HepG2 (cell line): ENCODE results near the gene ATP1B2. TPM values are rescaled to one million over a fixed set of nuclear protein-coding genes. Genes with fewer than 3 reads are reported as not detected.

Experiments
- ATAC-seq: fragments of 200-7000 bp; cut with Tn5 transposase; 3 replicates; pipeline ENCODE4 v1.9.1; 2020; ENCODE audit warnings: mild to moderate bottlenecking, moderate library complexity
- BruUV-seq: library from RNA; stranded (reverse); fragments of 400-500 nt; replicated peaks from 2 replicates; lab custom pipeline; 2021; lab: Mats Ljungman, UMichigan
- CTCF ChIA-PET: fragments of 300-600 bp; formaldehyde crosslinking; extraction: SDS; loops from one replicate; lab custom pipeline; 2021; ENCODE audit warnings: low total read pairs, inconsistent platforms, low intra/inter-chr PET ratio; lab: Yijun Ruan, JAX
- POLR2A ChIA-PET: fragments of 350-600 bp; sonication (Branson Sonifier 250); formaldehyde crosslinking; loops from one replicate; lab custom pipeline; 2020; ENCODE audit warnings: antibody characterized with exemption, inconsistent platforms; lab: Yijun Ruan, JAX
- DNase-seq: peaks from one replicate; pipeline ENCODE4 v3.0.0-alpha.2; 2015; ENCODE audit warnings: low spot score
- FAIRE-seq: peaks from 3 replicates; lab custom pipeline; 2011; peaks lifted over from hg19 to GRCh38; lab: Jason Lieb, UNC
- H2AFZ ChIP-seq: one replicate; pipeline ENCODE4 v1.6.1; 2011; ENCODE audit warnings: low read length, inconsistent platforms
- H3K27ac ChIP-seq: fragments of 300-600 bp; 3 replicates; pipeline ENCODE4 v1.8.0; 2011; ENCODE audit warnings: mixed run types, mild to moderate bottlenecking, mixed read lengths, low read length, inconsistent platforms; ENCODE audit not compliant: insufficient read depth; ENCODE audit errors: extremely low read length
- H3K27me3 ChIP-seq, 2 experiments: fragments of 200-600 bp in 1 of 2; 2 replicates in 1 of 2; 3 replicates in 1 of 2; pipeline versions ENCODE4 v1.6.0 to v1.8.0; 2011; ENCODE audit warnings: low read length in 2 of 2, mild to moderate bottlenecking in 2 of 2, moderate library complexity in 2 of 2, inconsistent platforms in 1 of 2; ENCODE audit not compliant: insufficient read depth in 2 of 2, control insufficient read depth in 1 of 2
- H3K36me3 ChIP-seq, 2 experiments: fragments of 200-600 bp in 1 of 2; replicated peaks in 1 of 2; 2 replicates in 1 of 2; 3 replicates in 1 of 2; pipeline versions ENCODE4 v1.5.1 to v1.8.0; 2011; ENCODE audit warnings: low read length in 2 of 2, inconsistent platforms in 1 of 2; ENCODE audit not compliant: insufficient read depth in 2 of 2, control insufficient read depth in 1 of 2
- H3K4me1 ChIP-seq: 2 replicates; pipeline ENCODE4 v1.5.1; 2012; ENCODE audit warnings: low read length, inconsistent platforms; ENCODE audit not compliant: insufficient read depth
- H3K4me2 ChIP-seq: 2 replicates; pipeline ENCODE4 v1.6.0; 2011; ENCODE audit warnings: low read depth, low read length, inconsistent platforms
- H3K4me3 ChIP-seq, 3 experiments: fragments of 200-600 bp in 1 of 3; sonication (generic), shearing (Covaris generic) in 1 of 3; replicated peaks in 1 of 3; 2 replicates each; pipeline ENCODE4 v1.5.1; 2011 to 2016; ENCODE audit warnings: low read length in 3 of 3, inconsistent platforms in 2 of 3, low read depth in 2 of 3, mild to moderate bottlenecking in 2 of 3, control low read depth in 1 of 3, mixed read lengths in 1 of 3; ENCODE audit not compliant: insufficient read depth in 1 of 3
- H3K79me2 ChIP-seq: one replicate; pipeline ENCODE4 v1.6.1; 2011; ENCODE audit warnings: low read length, inconsistent platforms; ENCODE audit not compliant: insufficient read depth
- H3K9ac ChIP-seq: 2 replicates; pipeline ENCODE4 v1.6.0; 2011; ENCODE audit warnings: mild to moderate bottlenecking, low read depth, low read length, inconsistent platforms; ENCODE audit not compliant: insufficient read depth
- H3K9me3 ChIP-seq: 2 replicates; pipeline ENCODE4 v1.5.1; 2012; ENCODE audit warnings: mild to moderate bottlenecking, low read length
- H4K20me1 ChIP-seq: 2 replicates; pipeline ENCODE4 v1.6.0; 2011; ENCODE audit warnings: inconsistent platforms, mild to moderate bottlenecking, low read length, moderate library complexity; ENCODE audit not compliant: insufficient read depth
- AGO2 ChIP-seq: fragments of 200-400 bp; formaldehyde crosslinking; optimal IDR thresholded peaks from 2 replicates; pipeline ENCODE3; 2017; ENCODE audit warnings: mild to moderate bottlenecking, low read depth, low read length, moderate library complexity
- CBX2 ChIP-seq, 2 experiments: fragments of 200-600 bp in 1 of 2; sonication (generic); formaldehyde crosslinking in 1 of 2; IDR thresholded peaks; 2 replicates each; pipeline versions ENCODE4 v1.7.0 to v1.8.1; 2018 to 2022; ENCODE audit warnings: low read depth in 2 of 2, low read length in 1 of 2, mild to moderate bottlenecking in 1 of 2, missing genetic modification reagents in 1 of 2
- CHCHD3 ChIP-seq: sonication (generic); formaldehyde crosslinking; IDR thresholded peaks from 2 replicates; pipeline ENCODE4 v1.8.0; 2022; ENCODE audit warnings: mild to moderate bottlenecking, missing genetic modification reagents, moderate library complexity
- NPAS2 ChIP-seq: sonication (generic); formaldehyde crosslinking; IDR thresholded peaks from 2 replicates; pipeline ENCODE4 v1.8.0; 2022; ENCODE audit warnings: mild to moderate bottlenecking, missing genetic modification reagents, borderline replicate concordance
- RXRA ChIP-seq: sonication (generic); formaldehyde crosslinking; IDR thresholded peaks from 2 replicates; pipeline ENCODE4 v1.5.1; 2020; ENCODE audit warnings: missing genetic modification reagents
- ZFP36L2 ChIP-seq: sonication (generic); formaldehyde crosslinking; IDR thresholded peaks from 2 replicates; pipeline ENCODE4 v1.4.0; 2020; ENCODE audit warnings: missing genetic modification reagents
- WGBS: methylation state at CpG from one replicate; pipeline ENCODE4 v1.1.6; 2017; ENCODE audit warnings: low lambda C conversion rate; 5-methylcytosine and 5-hydroxymethylcytosine counted together
- in situ Hi-C: cut with HindIII; loops from 2 replicates; pipeline ENCODE4 v1.10.0; 2017; ENCODE audit warnings: low pct_unique_long_range_greater_than_20kb; ENCODE audit not compliant: extremely low pct_ligation_motif_present
- intact Hi-C: fragments of 100-400 bp; cut with micrococcal nuclease; formaldehyde crosslinking; loops from one replicate; pipeline ENCODE4 v1.10.0; 2022; ENCODE audit not compliant: unreplicated experiment
- polyA plus RNA-seq, 8 experiments: library from polyadenylated mRNA; depleted of rRNA in 3 of 8; stranded (reverse) in 7 of 8; unstranded in 1 of 8; fragments of >200 nt; fragmentation: Illumina TruSeq in 4 of 8; extraction: Trizol in 4 of 8; gene quantifications; 2 replicates each; pipeline versions ENCODE4 v1.2.1 to v1.2.3, GENCODE V29; 2011 to 2016; ENCODE audit warnings: low read depth in 4 of 8, missing spikeins in 1 of 8, mixed read lengths in 1 of 8; ENCODE audit not compliant: insufficient read depth in 1 of 8
- total RNA-seq, 5 experiments: library from RNA; depleted of rRNA; stranded (reverse); fragments of >200 nt; fragmentation: Illumina TruSeq; extraction: Trizol; gene quantifications; 2 replicates each; pipeline ENCODE4 v1.2.3, GENCODE V29; 2016; ENCODE audit warnings: low read depth in 1 of 5
- TF ChIP-seq, protein P1 (sequence below): sonication (generic); formaldehyde crosslinking; IDR thresholded peaks from 2 replicates; pipeline ENCODE4 v1.4.0; 2020; ENCODE audit warnings: missing genetic modification reagents, borderline replicate concordance
- TF ChIP-seq, protein P2 (sequence below): sonication (generic); formaldehyde crosslinking; IDR thresholded peaks from 2 replicates; pipeline ENCODE4 v1.4.0; 2020; ENCODE audit warnings: mild to moderate bottlenecking, missing genetic modification reagents
- TF ChIP-seq, protein P3 (sequence below): sonication (generic); formaldehyde crosslinking; IDR thresholded peaks from 2 replicates; pipeline ENCODE4 v1.5.1; 2020; ENCODE audit warnings: mild to moderate bottlenecking, missing genetic modification reagents, moderate library complexity
- TF ChIP-seq, protein P4 (sequence below): sonication (generic); formaldehyde crosslinking; IDR thresholded peaks from 2 replicates; pipeline ENCODE4 v1.5.0; 2020; ENCODE audit warnings: mild to moderate bottlenecking, missing genetic modification reagents

The ATP1B2 gene
- total and polyA plus RNA-seq, 2 of the 13 experiments (the other 11 are each of a cell fraction or from before 2014, with no cell fraction given) = not detected

DNA sequence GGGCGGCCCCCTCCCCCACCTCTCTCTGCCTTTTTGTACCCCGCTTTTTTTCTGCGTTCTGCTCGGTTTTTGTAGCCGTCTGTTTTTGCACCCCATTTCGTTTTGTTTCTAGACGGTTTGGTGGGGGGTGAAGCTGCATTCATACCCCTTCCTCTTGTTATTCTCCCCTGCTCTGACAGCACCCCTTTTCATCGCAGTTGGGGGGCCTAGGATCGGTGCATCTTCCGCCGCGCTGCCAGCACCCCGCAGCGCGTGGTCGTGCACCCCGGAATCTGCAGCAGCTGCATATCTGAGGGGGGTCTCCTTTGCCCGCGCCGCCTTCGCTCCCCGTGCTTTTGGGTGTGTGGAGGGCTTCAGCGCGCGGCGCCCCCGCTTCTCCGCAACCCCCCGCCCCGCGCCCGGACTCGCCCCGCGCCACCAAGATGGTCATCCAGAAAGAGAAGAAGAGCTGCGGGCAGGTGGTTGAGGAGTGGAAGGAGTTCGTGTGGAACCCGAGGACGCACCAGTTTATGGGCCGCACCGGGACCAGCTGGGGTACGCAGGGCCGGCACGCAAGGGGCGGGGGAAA, 455 bp downstream of the ATP1B2 start:
- no peaks in the 10 kb centered on the region for H4K20me1 ChIP-seq
- intact Hi-C loops (no loop called here), in situ Hi-C loops (no loop called here)
- no peaks in the 10 kb centered on the region for H3K9me3 ChIP-seq
- peaks cover 20% of the 10 kb centered on the region for H3K4me1 ChIP-seq
- H3K4me2 ChIP-seq = peak overlapping the region; percentile 75
- BruUV-seq = no TSS peak
- no peak overlapping the region for H2AFZ ChIP-seq
- DNase-seq (no peak), FAIRE-seq (no peak), ATAC-seq (no peak)
- ChIA-PET CTCF (no interaction called here), POLR2A (interaction anchor here (0.6 to 2.5 kb wide), 11 partner anchors 8 to 522 kb away, joined by 3 to 20 read pairs (median 5); partner anchors contain the start of genes FXR2, MPDU1, POLR2A and SAT2)
- peaks cover 6 to 56% of the 10 kb centered on the region in 2 experiments for H3K27me3 ChIP-seq
- H3K79me2 ChIP-seq = no peaks in the 10 kb centered on the region
- 16% methylated on average over 24 of the region's 45 CpGs for WGBS
- no peaks in the 10 kb centered on the region for H3K36me3 ChIP-seq
- peak overlapping the region; percentile 40 to 66 (median 43); a peak in 5 of 6 replicates for H3K4me3 ChIP-seq
- H3K27ac ChIP-seq = no peak overlapping the region
- H3K9ac ChIP-seq = no peak overlapping the region
- TF ChIP-seq CBX2 (IDR thresholded peaks at IDR 0.05; ENCODE audit: low read depth, low read length) (0 out of 2 replicates have a peak, but pooled peaks have one; percentile 56), CBX2 (CRISPR knock-in tag; IDR thresholded peaks at IDR 0.05; ENCODE audit: low read depth) (no peak), AGO2 (no peak), NPAS2 (CRISPR knock-in tag) (no peak), ZFP36L2 (CRISPR knock-in tag) (no peak), CHCHD3 (CRISPR knock-in tag) (no peak), RXRA (no peak)
- TF ChIP-seq, protein P1, sequence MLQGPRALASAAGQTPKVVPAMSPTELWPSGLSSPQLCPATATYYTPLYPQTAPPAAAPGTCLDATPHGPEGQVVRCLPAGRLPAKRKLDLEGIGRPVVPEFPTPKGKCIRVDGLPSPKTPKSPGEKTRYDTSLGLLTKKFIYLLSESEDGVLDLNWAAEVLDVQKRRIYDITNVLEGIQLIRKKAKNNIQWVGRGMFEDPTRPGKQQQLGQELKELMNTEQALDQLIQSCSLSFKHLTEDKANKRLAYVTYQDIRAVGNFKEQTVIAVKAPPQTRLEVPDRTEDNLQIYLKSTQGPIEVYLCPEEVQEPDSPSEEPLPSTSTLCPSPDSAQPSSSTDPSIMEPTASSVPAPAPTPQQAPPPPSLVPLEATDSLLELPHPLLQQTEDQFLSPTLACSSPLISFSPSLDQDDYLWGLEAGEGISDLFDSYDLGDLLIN (CRISPR knock-in tag) = no peak
- TF ChIP-seq, protein P2, sequence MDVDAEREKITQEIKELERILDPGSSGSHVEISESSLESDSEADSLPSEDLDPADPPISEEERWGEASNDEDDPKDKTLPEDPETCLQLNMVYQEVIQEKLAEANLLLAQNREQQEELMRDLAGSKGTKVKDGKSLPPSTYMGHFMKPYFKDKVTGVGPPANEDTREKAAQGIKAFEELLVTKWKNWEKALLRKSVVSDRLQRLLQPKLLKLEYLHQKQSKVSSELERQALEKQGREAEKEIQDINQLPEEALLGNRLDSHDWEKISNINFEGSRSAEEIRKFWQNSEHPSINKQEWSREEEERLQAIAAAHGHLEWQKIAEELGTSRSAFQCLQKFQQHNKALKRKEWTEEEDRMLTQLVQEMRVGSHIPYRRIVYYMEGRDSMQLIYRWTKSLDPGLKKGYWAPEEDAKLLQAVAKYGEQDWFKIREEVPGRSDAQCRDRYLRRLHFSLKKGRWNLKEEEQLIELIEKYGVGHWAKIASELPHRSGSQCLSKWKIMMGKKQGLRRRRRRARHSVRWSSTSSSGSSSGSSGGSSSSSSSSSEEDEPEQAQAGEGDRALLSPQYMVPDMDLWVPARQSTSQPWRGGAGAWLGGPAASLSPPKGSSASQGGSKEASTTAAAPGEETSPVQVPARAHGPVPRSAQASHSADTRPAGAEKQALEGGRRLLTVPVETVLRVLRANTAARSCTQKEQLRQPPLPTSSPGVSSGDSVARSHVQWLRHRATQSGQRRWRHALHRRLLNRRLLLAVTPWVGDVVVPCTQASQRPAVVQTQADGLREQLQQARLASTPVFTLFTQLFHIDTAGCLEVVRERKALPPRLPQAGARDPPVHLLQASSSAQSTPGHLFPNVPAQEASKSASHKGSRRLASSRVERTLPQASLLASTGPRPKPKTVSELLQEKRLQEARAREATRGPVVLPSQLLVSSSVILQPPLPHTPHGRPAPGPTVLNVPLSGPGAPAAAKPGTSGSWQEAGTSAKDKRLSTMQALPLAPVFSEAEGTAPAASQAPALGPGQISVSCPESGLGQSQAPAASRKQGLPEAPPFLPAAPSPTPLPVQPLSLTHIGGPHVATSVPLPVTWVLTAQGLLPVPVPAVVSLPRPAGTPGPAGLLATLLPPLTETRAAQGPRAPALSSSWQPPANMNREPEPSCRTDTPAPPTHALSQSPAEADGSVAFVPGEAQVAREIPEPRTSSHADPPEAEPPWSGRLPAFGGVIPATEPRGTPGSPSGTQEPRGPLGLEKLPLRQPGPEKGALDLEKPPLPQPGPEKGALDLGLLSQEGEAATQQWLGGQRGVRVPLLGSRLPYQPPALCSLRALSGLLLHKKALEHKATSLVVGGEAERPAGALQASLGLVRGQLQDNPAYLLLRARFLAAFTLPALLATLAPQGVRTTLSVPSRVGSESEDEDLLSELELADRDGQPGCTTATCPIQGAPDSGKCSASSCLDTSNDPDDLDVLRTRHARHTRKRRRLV = no peak
- TF ChIP-seq, protein P3, sequence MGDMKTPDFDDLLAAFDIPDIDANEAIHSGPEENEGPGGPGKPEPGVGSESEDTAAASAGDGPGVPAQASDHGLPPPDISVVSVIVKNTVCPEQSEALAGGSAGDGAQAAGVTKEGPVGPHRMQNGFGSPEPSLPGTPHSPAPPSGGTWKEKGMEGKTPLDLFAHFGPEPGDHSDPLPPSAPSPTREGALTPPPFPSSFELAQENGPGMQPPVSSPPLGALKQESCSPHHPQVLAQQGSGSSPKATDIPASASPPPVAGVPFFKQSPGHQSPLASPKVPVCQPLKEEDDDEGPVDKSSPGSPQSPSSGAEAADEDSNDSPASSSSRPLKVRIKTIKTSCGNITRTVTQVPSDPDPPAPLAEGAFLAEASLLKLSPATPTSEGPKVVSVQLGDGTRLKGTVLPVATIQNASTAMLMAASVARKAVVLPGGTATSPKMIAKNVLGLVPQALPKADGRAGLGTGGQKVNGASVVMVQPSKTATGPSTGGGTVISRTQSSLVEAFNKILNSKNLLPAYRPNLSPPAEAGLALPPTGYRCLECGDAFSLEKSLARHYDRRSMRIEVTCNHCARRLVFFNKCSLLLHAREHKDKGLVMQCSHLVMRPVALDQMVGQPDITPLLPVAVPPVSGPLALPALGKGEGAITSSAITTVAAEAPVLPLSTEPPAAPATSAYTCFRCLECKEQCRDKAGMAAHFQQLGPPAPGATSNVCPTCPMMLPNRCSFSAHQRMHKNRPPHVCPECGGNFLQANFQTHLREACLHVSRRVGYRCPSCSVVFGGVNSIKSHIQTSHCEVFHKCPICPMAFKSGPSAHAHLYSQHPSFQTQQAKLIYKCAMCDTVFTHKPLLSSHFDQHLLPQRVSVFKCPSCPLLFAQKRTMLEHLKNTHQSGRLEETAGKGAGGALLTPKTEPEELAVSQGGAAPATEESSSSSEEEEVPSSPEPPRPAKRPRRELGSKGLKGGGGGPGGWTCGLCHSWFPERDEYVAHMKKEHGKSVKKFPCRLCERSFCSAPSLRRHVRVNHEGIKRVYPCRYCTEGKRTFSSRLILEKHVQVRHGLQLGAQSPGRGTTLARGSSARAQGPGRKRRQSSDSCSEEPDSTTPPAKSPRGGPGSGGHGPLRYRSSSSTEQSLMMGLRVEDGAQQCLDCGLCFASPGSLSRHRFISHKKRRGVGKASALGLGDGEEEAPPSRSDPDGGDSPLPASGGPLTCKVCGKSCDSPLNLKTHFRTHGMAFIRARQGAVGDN (CRISPR knock-in tag) = peak; percentile 15; the same call in 1 of the 2 replicates
- TF ChIP-seq, protein P4, sequence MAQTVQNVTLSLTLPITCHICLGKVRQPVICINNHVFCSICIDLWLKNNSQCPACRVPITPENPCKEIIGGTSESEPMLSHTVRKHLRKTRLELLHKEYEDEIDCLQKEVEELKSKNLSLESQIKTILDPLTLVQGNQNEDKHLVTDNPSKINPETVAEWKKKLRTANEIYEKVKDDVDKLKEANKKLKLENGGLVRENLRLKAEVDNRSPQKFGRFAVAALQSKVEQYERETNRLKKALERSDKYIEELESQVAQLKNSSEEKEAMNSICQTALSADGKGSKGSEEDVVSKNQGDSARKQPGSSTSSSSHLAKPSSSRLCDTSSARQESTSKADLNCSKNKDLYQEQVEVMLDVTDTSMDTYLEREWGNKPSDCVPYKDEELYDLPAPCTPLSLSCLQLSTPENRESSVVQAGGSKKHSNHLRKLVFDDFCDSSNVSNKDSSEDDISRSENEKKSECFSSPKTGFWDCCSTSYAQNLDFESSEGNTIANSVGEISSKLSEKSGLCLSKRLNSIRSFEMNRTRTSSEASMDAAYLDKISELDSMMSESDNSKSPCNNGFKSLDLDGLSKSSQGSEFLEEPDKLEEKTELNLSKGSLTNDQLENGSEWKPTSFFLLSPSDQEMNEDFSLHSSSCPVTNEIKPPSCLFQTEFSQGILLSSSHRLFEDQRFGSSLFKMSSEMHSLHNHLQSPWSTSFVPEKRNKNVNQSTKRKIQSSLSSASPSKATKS = no peak
